Cerebellar cortex (tissue), 1 donor: ENCODE measurements around the gene SRSF3.
"Not testable (repeated sequence)": the region's sequence is repeated elsewhere in the genome, so short reads cannot be mapped to it uniquely, and the experiment has no call there.

Experiments
- DNase-seq: peaks from one replicate; pipeline ENCODE4 v3.0.0-alpha.2; 2015; ENCODE audit warnings: low spot score

SRSF3 gene

GRCh38 chr6:36594029-36594815 is at the start of gene SRSF3:
Gene SRSF3, plus strand, starts transcription at chr6:36594362. Its CDS starts 2,401 bp downstream, at chr6:36596763.
- peak; percentile 98 for DNase-seq

- DNase-seq, result no peak
Observed at GRCh38 chr6:36545767-36546307, 48.3 kb upstream of the SRSF3 start.

GRCh38 chr6:36546308-36546919 is 47.7 kb upstream of the SRSF3 start:
- DNase-seq, result peak; percentile 60

DNA sequence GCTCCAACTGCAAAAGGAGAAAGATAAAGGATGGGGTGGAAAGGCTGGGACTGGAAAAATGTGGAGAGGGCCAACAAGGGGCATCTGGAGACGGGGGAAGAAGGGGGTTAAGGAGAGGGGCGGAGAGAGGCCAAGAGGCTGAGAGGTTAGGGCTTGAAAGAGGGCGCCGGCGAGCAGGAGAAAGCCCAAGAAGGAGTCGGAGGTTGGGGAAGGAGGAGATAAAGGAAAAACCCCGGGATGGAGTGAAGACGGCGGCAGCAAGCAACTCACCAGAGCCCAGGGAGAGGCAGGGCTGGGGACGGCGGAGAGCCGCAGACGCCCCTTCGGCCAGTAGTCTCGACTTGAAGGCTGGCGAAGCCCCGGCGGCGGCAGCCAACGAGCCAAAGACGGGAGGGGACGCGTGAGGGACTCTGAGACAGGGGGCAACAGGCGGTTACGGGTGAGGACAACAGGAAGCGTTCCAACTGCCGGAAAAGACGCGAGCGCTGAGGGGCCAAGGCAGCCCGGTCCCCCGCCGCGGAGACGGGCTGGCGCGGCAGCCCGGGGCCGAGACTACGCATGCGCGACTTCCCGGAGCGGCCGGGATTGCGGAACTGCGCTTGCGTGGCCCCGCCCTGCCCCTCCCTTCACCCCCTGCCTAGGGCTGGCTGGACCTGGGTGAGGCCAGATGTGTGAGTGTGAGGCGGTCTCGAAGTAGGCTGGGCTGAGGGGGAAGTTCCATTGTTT is 47.1 kb upstream of the SRSF3 start, which contains the start of gene STK38:
TSS of gene STK38 (minus strand) at position 560 of the 726 bp plus-strand sequence. CDS start 7,277 bp downstream, outside the sequence.
- DNase-seq, result peak; percentile 84

DNA sequence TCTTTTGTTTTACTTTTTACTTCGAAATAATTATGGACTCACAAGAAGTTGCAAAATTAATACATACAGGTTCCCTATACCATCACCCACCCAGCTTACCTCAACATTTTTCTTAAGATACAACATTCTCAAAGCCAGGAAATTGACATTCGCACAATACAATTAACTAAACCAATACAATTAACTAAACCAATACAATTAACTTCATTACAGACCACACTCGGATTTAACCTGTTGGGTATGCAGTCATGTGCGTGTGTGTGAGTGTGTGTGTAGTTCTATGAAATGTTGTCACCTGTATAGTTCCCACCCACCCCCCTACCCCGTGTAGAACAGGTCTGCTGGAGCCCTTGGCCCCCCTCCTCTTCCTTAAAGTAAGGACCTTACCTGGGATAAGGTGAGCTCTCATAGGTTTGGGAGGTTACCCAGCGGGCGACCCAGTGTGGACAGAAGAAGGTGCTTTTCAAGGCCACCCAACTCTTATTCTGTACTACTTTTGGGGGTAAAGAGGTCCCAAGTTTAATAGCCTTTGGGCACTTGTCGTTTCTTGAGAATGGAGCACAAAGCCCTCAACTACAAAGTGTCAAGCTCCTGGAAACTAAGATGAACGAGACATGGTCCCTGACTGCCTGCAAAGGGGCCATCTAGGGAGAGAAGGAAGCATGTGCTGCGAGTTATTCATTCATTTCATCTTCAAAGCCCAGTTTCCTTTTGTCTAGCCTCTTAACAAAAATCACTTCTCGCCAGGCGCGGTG is 46.3 kb upstream of the SRSF3 start:
- peak; percentile 20 for DNase-seq

DNA sequence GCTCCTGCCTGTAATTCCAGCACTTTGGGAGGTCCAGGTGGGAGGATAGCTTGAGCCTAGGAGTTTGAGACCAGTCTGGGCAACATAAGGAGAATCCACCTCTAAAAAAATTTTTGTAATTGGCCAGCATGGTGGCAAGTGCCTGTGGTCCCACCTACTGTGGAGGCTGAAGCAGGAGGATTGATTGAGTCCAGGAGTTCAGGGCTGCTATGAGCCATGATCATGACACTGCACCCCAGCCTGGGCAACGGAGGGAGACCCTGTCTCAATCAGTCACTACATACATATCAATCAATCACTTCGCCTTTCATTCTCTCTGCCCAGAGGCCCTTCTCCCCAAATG is 45.8 kb upstream of the SRSF3 start:
- DNase-seq, result no peak

DNA sequence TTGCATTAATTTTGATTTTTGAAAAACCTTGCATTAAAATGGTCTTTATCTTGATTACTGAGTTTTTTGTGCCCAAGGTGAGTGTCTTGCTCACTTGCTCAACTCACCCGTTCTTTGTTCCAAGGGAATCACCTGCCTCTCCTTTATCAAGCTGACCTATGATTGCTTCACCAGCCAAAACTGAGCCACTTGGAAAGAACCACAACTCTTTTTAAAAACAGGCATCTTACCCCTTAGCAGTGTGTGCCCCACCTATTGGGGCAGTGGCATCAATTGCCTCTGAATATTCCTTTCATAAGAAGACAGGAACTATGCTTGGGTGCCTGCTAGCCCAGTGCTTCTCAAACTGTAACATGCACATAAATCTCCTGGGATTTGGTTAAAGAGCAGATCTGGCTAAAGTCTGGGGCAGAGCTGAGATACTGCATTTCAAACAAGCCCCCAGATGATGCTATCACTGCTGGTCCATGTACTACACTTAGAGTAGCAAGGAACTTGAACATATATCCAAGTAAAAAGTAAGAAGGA is 43.6 kb upstream of the SRSF3 start:
- no peak for DNase-seq

DNA sequence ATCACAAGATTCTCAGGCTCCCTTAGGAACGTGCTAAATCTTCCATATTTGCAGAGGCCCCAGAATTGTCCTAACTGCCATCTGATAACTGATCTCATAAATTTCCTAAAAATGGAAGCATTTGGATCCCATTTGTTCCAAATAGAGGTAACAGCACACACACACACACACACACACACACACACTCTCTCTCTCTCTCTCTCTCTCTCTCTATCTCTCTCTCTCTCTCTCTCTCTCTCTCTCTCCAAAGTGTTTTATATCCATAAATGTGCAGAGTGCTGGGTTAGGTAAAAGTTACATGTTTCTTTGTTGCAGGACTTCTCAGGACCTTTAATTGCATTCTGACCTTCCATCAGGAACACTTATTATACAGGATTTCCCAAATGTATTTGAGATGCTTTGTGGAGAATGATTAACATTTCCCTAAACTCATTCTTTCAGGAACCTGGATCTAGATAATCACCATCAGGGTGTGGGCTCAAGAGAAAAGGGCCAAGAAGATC is 38.4 kb upstream of the SRSF3 start:
- DNase-seq, result no peak

- DNase-seq, result no peak
Observed at GRCh38 chr6:36556281-36556680, 37.9 kb upstream of the SRSF3 start.

DNA sequence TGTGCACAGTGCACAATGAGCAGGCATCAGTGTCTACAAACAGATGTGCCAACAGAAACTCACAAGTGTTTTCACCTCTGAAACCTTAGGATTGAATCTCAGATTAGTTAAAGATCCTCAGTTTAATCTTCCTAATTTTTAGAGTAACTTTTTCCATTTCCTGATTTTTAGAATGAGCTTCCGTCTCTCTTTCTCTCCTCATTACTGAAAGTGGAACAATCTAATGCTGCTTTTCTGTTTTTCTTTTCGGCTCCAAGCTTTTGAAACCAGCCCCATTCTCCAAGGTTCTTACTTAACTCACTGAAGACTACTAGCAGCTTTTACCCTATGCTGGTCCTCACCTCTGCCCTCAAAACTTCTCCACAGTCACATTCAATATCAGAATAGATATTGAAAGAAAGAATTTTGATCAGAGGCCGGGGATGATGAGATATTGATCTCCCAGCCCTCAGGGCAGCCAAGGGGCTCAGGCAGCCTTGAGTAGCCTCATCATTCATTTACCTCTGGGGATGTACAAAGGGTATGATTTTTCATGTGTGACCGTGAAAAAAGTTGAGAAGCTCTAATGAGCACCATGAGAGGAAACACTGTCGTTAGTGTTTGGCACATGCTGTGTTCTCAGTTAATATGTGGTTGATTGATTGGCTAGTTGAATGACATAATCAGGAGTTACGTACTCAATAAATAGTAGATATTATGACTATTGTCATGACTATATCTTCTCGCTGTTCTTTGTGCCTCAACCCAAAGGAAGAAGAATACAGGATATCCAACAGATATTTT is 35.0 kb upstream of the SRSF3 start:
- DNase-seq, result no peak

DNA sequence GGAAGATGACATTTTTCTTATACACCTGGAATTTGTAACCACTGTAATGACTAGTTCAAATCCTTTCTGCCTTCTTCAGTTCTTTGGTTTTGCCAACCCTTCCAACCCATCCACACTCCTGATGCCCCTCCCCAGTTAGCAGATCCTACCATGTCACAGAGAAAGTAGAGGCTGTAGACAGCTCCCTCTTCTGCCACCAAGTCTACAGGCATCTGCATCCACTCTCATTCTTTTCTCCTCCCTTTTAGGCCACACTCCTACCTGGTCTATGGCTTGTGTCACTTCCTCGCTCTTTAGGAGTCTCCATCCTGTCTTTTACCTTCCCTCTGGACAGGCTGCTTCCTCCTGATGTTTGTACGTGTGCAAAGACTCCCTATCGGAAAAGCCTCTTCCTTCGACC is 33.3 kb upstream of the SRSF3 start:
- DNase-seq, result no peak

- no peak for DNase-seq
Observed at GRCh38 chr6:36563237-36563927, 30.8 kb upstream of the SRSF3 start.

- no peak for DNase-seq
Observed at GRCh38 chr6:36563928-36564284, 30.3 kb upstream of the SRSF3 start.

DNA sequence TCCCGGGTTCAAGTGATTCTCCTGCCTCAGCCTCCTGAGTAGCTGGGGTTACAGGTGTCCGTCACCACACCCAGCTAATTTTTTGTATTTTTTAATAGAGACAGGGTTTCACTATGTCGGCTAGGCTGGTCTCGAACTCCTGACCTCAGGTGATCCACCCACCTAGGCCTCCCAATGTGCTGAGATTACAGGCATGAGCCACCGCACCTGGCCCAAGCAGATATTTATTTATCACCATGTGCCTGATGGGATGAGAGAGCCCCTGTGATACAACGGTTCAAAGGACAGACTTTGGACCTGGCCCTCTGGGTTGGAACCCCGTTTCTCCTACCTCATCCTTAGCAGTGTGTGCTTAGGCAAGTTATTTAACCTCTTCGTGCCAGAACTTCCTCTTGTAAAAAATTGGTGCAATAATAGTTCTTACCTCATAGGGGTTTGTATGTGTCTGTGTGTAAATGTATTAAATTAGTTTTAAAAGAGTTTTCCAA is 27.7 kb upstream of the SRSF3 start:
- no peak for DNase-seq

DNA sequence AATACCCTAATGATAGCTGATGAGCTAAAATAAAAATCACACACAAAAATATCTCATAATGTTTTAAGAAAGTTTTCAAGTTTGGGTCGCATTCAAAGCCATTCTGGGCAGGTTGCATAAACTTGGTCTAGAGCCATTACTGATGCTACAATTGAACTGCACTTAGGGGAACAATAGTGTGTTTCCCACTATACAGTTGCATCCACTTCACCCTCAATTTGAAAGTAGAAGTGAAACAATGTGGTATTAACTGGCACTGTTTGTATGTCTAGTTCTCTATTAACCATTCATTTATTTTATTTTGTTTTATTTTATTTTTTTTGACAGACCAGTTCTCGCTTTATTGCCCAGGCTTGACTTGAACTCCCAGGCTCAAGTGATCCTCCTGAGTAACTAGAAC is 23.9 kb upstream of the SRSF3 start:
- no peak for DNase-seq

GRCh38 chr6:36571122-36572043 is 22.8 kb upstream of the SRSF3 start:
- DNase-seq, result no peak

DNA sequence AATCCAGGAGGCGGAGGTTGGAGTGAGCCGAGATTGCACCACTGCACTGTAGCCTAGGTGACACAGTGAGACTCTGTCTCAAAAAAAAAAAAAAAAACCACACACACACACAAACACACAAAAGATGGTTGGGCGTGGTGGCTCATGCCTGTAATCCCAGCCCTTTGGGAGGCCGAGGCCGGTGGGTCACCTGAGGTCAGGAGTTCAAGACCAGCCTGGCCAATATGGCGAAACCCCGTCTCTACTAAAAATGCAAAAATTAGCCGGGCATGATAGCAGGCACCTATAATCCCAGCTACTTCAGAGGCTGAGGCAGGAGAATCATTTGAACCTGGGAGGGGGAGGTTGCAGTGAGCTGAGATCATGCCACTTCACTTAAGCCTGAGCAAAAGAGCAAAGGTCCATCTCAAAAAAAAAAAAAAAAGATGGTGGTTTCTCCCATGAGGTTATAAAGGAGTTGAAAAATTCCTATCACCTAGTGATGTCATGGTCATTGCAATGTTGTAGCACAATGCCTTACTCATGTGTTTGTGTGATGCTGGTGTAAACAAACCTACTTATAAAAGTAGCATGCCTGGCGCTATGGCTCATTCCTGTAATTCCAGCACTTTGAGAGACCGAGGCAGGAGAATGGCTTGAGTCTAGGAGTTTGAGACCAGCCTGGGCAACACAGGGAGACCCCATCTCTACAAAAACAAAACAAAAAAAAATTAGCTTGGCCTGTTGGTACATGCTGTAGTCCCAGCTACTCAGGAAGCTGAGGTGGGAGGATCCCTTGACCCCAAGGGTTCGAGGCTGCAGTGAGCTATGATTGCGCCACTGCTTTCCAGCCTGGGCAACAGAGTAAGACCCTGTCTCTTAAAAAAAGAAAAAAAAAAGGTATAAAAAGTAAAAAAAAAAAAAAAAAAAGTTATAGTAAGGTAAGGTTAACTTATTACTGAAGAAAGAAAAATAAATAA is 21.5 kb upstream of the SRSF3 start:
- DNase-seq, result not testable (repeated sequence)

- no peak for DNase-seq
Observed at GRCh38 chr6:36574679-36575078, 19.5 kb upstream of the SRSF3 start.
